GM21423 (cell line): ENCODE data around the gene MYRFL.
"Not testable (repeated sequence)": the region's sequence is repeated elsewhere in the genome, so short reads cannot be mapped to it uniquely, and the experiment has no call there.

Source experiments
- ATAC-seq: cut with Tn5 transposase; IDR thresholded peaks from one replicate; pipeline ENCODE4 v1.9.1; 2021; ENCODE audit warnings: mild to moderate bottlenecking, moderate library complexity; ENCODE audit not compliant: unreplicated experiment

The MYRFL gene

DNA sequence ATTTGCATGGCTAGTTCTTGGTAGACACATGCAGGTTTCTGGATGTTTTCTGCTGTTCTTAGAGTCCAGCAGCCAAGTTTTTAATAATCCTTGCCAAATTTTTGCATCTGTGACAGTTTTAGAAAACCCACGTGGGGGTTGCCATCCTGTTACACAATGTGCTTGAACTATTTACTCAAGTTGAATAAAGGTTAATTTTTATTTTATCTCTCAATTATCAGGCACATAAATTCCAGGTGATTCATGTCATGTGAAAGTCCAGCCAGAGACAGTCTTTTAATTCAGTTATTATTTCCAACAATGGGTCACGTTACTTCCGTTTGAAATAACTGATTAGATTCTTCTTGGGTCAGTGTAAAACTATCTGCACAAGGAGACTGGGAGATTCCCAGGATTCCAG, 15.7 kb downstream of the MYRFL start:
- ATAC-seq: no peak

DNA sequence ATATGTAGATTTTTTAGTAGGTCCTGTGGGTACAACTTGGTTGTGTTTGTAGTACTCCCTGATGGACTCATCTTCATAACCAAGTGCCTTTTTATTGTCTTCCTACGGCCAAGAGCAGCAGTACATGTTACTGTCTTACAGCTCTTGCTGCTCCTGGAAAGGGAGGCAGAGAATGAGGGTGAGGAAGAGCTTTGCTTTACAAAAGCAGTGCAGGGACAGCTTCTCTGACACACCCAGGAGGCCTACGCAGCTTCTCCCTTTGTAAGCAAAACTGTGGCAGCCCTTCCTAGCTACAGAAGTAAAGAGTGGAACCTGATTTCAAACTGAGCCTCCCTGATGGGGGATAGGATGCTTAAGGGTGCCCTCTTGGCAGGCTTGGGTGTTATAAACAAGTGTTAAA, 18.6 kb downstream of the MYRFL start:
- ATAC-seq: no peak

DNA sequence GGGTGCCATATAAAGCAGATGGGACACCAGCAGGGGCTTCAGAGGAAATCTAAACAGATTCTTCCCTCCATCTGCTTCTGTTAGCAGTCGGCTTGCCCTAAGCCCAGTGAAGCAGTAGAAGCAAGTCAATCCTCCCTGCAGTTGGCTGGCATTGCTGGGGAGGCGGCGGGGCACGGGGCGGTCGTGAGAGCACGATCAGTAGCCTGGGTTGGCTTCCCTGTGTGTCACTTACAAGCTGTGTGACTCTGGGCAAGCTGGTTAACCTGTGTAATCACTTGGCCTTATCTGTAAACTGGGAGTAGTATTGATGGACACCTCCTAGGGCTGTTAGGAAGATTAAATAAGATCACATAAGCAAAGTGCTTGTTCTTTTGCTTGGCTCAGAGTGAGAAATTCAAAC, 19.4 kb downstream of the MYRFL start:
- ATAC-seq: no peak

DNA sequence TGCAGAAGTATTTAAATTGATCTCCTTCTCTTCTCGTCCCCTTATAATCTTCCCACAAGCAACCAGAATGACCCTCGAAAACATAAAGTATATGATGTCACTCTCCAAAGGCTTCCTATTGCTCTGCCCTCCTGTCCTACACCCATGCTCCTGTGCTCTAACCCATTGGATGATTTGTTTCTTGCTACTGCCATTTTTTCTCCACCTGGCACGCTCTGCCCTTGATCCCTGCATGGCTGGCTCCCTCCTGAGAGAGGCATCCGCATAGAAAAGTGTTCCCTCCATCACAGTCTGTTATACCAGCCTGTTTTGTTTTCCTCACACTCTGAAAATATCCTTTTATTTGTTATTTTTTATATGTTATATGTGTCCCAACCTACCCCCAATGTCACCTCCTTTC, 19.8 kb downstream of the MYRFL start:
- no peak for ATAC-seq

DNA sequence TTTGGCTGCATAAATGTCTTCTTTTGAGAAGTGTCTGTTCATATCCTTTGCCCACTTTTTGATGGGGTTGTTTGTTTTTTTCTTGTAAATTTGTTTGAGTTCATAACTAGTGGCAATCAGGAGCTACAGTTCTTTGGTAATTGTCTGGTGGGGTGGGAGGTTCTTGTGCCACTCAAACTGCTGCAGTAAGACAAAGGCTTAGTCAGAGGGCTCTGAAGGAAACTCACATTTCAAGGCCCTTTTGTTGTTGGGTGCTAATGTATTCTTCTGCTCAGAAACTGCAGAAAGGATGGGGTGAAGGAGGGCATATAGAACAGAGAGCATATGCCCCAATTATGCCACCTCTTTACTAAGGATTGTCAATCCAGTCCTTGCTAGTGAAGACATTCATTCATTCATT, 21.9 kb downstream of the MYRFL start:
- ATAC-seq: no peak

DNA sequence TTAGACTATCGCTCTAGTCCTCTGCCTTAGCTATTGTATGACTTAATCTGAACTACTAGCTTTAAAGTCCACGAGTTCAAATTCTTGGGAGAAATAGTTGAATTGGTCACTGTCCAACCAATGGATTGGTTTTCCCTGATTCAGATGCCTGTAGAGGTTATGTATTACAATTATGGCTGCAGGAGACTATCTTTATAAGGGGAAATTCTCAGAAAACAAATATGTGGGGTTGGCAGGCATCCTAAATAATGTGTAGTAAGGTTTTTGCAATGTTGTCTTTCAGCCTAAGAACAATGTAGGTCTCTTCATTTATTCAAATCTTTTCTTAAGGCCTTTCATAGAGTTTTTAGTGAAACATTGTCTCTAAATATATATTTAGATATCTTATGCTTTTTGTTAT, 26.9 kb downstream of the MYRFL start:
- no peak for ATAC-seq

- not testable (repeated sequence) for ATAC-seq
Observed at GRCh38 chr12:69853176-69853961, 28.3 kb downstream of the MYRFL start.

DNA sequence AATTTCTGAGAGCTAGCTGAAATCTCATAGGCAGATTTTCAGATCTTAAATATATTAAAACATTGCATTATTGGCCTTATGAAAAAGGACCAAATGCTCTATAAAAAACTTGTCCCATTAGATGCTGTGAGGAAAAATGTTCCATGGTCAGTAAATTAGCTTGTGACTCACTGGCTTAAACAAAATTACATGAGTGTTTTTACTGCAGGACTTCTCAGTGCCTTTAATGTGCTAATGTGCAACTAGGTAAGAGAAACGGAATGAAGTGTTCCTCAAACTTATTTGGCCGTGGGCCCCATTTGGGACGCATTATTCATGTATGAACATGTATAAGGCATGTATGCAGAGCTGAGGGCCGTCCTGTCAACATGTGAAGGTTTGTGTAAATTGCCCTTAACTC, 41.7 kb downstream of the MYRFL start:
- ATAC-seq: no peak

GRCh38 chr12:69868695-69869094, 43.7 kb downstream of the MYRFL start:
- ATAC-seq: no peak

GRCh38 chr12:69872804-69873203, 47.8 kb downstream of the MYRFL start:
- no peak for ATAC-seq

- ATAC-seq: no peak
Observed at GRCh38 chr12:69873429-69873828, 48.4 kb downstream of the MYRFL start.

DNA sequence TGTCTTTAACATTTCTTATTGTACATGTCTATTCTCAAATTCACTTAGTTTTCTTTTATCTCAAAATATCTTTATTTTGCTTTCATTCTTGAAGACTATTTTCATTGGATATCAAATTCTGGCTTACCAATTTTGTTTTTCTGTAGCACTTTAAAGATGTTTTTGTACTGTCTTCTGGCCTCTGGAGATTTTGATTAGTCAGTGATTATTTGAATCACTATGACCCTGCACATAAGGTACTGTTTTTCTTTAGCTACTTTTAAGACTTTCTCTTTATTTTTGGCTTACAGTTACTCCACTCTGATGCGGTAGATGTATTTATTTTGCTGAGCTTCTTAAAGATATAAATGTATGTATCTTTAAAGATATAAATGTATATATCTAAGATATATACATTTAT, 49.6 kb downstream of the MYRFL start:
- no peak for ATAC-seq

DNA sequence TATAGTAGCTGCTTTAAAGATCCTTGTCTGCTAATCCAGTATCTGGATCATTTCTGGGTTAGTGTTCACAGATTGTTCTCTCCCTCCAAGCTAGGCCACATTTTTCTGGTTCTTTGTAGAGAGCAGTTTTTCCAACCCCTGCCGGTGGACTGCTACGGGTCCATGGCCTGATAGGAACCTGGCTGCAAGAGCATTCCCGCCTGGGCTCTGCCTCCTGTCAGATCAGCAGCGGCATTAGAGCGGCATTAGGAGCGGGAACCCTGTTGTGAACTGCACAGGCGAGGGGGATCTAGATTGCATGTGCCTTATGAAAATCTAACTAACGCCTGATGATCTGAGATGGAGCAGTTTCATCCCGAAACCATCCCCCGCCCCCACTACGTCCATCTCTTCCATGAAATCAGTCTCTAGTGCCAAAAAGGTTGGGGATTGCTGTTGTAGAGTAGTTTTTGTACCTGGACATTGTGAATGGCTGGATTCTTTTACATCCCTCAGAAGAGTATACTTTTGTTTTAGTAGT, 50.4 kb downstream of the MYRFL start:
- ATAC-seq: no peak

- ATAC-seq: peak; percentile 95
Observed at GRCh38 chr12:69879007-69879960, 54.3 kb downstream of the MYRFL start.

GRCh38 chr12:69880571-69880970, 55.5 kb downstream of the MYRFL start:
- no peak for ATAC-seq

GRCh38 chr12:69881771-69882170, 56.7 kb downstream of the MYRFL start:
- no peak for ATAC-seq

DNA sequence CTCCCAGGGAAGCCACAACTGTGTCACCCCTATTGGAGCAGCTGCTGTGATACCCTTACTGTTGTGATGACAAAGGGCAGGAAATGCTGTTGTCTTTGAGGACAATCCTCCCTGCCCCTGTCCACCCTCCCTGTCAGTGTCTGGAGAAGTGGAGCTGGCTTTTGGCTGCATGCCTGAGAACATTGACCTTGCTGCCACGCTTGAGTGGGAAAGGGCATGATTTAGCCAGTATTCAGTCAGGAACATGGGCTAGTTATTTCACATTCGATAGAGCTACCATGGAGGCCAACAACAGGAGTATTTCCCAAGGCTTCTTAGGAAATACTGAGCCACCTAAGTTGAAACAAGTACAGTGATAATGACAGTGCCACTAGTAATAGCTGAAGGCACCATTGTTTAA, 59.4 kb downstream of the MYRFL start:
- no peak for ATAC-seq

- peak; percentile 36 for ATAC-seq
Observed at GRCh38 chr12:69885658-69886057, 60.6 kb downstream of the MYRFL start.

DNA sequence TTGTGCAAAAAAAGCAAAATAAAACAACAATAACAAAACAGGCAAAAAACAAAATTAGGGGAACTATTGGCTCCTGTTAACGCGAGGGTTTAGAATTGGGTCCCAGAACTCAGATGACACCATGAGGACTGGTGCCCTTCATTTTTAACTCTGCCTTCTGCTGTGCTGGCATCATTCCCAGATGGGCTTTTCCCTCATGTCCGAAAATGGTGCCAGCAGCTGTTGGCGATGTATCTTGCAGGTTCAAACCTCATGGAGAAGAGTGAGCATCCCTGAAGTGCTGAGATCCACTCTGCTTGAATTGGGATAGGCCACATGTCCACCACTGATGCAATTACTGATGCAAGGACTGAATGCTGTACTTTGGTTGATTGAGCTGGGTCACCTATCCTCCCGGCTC, 61.1 kb downstream of the MYRFL start:
- no peak for ATAC-seq

- ATAC-seq: no peak
Observed at GRCh38 chr12:69886715-69887114, 61.7 kb downstream of the MYRFL start.

DNA sequence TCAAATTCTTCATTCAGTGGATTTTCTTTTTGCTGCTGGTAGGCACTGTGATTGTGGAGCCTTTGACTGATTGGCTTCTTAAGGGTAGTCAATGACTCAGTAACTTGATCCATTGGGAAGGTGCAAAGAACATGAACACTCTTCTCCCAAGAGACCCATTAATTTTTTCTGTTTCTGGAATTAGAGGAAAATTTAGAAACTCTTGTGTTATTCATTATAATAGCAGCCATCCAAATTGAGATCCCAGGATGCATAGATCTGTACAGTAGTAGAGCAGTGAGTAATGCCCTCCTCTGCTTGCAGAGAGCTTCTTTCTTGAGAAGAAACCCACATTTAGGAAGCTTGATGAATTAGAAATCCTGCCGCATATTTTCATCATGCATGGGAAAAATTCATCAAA, 63.9 kb downstream of the MYRFL start:
- ATAC-seq: no peak
